Putamen (tissue), 1 donor: Measurements from ENCODE around the gene TRPM3.
A peak's percentile ranks its signal among the peaks of the same experiment; 100 is the strongest.
"Not testable (repeated sequence)": the region's sequence is repeated elsewhere in the genome, so short reads cannot be mapped to it uniquely, and the experiment has no call there.

Source experiments
- DNase-seq: peaks from one replicate; pipeline ENCODE4 v3.0.0-alpha.2; 2016; ENCODE audit warnings: low spot score

The TRPM3 gene

GRCh38 chr9:70749066-70749465 is 372.4 kb downstream of the TRPM3 start:
- no peak for DNase-seq

DNA sequence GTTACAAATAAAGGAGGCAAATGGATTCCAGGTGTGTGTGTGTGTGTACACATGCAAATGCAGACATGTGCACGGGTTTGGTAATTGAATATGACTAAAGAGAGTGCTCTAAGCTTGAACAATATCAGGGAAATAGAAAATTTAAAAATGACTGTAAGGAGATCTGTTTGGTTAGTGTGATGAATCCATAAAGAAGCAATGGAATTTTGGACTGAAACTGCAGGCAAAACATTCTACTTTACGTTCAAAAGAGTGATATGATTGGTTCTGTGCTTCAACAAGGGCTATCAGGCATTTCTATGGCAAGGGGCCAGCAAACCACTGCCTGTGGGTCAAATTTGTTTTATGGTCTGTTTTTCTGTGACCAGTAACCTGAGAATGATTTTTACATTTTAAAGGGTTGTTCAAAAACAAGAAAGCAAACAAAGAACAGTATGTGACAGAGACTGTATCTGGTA is 374.1 kb downstream of the TRPM3 start:
- DNase-seq, result no peak

- no peak for DNase-seq
Observed at GRCh38 chr9:70746760-70747159, 374.7 kb downstream of the TRPM3 start.

DNA sequence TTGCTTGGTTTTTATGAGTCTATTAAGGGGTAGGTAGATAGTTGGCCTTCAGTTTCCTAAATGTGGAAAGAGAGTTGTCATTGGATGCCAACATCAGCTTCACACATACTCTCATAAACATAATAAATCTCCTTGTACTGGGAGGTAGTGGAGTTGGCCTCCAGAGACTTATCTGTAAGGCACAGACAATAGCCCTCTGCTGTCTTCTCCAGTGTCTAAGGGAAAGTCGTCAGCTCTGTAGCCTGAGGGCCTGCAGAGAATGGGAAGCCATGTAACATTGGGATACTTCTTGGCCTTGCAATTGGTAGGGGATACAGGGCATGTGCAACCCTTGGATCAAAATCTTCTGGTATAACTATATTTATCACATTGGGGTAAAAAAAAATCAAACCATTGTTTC is 375.1 kb downstream of the TRPM3 start:
- DNase-seq, result no peak

DNA sequence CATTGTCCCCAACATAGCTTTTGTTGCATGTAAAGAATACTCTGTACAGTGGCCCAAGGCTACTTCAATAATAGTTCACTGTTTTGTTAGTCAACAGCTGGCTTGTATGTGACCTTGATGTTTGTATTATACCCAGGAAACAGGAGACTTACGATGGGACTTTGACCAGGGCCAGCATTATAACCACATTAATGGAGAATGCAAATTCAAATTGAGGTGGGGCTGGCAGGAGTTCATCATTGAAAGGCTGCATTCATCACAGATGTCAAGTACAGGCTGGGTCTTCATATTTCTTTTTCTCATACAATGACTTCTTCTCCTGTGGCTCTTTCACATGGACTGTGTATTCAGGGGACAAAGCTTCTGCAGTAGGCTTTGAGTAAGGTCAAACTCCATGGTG is 396.6 kb downstream of the TRPM3 start:
- DNase-seq, result not testable (repeated sequence)

GRCh38 chr9:70724025-70724424 is 397.4 kb downstream of the TRPM3 start:
- DNase-seq, result not testable (repeated sequence)

GRCh38 chr9:70706797-70707196 is 414.6 kb downstream of the TRPM3 start:
- DNase-seq, result not testable (repeated sequence)

DNA sequence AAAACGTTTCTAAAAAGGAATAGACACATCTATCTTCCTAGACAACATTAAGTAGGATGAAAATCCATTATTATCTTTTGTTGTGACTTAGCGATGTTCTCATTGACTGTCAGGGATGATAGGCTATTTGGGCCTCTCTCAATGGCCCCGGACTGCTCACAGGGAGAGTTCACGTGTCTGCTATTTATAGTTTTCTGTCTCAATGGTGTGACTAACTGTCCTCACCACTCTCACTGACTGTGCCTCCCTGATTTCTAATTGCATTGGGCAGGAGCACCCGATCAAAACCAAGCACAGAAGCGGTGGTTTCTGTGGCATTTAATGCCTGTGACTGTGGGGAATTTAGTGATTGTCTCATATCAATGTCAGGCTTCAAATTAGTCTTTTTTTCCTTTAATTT is 420.3 kb downstream of the TRPM3 start:
- DNase-seq, result no peak

DNA sequence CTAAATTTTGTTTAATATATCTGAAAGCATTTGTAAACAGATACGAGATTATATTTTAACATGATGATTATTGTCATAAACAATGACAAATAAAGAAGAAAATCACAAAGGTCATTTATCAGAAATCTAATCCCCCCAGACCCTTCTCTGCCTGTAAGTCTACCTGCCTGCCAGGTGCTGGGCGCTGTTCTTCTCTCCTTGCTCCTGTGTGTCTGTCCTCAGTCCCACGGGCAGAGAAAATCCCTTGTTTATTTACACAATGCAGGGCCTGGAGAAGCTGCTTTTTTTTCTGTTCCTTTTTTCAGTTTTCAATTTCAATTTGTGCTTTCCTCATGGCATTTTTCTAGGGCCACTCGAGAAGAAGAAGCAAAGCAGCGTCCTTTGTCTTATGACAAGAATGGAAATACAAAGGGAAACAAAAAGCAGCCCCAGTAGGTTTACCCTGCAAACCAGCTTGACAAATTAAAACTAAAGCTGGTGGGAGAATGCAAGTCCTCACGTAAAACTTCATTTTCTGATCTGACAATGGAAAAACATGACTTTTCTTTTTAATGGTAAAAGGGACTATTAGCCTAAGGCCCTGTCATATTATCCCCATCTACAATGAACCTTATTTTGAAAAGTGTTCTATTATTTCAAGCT is 424.6 kb downstream of the TRPM3 start:
- no peak for DNase-seq

DNA sequence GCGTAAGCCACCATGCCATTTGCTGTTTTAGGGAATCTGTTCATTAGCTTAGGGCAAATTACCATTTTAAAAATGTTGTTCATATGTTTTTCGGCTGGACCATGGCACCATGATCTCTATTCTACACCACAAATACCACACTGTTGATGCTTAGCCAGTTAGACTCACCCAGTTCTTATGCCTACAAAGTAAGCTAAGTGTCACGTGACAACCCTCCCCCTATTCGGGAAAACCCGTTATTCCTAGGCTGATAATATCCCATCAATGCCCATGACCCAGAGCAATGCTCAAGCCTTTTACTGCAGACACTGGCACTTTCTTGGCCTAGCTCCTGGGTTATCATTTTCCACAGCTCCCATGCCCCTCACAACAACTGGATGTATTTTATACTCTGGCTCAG is 426.7 kb downstream of the TRPM3 start:
- DNase-seq, result no peak

DNA sequence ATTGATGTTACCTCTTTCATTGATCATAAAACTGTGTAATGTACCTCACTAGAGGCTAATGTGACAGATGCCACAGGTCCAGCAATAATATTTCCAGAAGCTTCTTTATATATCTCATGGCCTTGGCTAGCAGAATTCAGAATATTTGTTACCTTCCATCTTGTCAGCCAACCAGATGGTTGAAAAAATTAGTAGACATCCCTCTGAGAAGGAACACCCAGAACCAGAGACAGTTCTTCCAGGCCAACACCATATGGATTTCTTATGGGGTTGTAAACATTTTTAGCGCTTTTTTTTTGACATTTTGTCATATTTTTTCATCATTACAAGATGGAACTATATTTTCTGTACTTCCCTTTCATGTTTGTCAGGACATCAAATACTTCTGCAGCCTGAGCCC is 428.2 kb downstream of the TRPM3 start:
- no peak for DNase-seq

DNA sequence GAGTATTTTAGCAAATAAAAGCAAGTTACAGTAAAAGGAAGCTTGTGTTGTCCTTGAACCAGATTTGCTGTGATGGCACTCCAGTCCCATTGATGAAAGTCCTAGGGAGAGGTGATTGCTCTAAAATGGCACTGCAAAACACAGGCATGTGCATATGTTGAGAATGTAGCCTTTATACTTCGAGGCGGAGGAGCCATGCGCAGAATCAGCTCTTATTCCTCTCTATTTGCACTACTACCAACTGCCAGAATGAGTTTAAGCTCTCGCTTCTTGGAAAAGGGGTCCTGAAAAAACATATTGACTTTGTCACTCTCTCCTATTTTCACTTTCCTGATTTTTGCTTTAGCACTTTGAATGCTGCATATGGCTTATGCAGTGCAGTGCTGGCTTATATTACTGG is 429.0 kb downstream of the TRPM3 start:
- no peak for DNase-seq

DNA sequence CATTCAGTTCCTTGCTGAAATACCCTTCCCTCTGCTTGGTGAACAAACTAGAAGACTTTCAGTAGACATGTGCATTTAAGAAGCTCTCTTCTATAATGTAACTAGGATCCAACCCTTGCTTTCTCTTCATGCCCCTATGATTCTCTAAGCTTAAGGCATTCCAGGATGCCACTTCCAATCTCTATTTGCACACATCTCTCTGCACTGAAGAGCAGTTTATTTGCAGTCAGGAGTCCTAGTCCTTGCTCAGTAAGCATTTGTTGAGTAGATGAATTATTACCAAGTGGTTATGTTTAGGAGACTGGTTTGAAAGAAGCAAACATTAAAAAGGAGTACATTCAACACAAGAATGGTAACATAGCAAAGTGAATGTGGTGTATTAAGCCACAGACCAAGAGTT is 432.7 kb downstream of the TRPM3 start:
- no peak for DNase-seq

- DNase-seq, result no peak
Observed at GRCh38 chr9:70683841-70684240, 437.6 kb downstream of the TRPM3 start.

DNA sequence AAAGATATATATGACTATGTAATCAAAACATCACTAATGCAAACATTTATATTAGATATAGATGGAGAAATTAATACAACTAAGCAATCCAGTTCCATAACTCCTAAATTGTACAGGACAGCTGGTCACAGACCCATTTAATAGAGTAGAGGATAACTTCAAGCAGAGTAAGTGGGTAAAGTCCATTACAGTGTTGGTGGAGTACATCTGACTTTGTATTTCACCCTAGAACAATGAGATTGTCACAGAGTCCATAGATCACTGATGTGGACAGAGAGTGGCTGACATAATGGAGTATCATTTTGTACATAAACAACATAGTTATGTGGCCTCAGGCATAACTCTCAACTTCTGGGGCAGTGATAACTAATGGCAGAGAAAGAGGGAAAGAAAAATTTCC is 439.1 kb downstream of the TRPM3 start:
- DNase-seq, result no peak

GRCh38 chr9:70679845-70680244 is 441.6 kb downstream of the TRPM3 start:
- no peak for DNase-seq

- DNase-seq, result no peak
Observed at GRCh38 chr9:70678153-70678552, 443.3 kb downstream of the TRPM3 start.

- no peak for DNase-seq
Observed at GRCh38 chr9:70677055-70677735, 444.2 kb downstream of the TRPM3 start.

DNA sequence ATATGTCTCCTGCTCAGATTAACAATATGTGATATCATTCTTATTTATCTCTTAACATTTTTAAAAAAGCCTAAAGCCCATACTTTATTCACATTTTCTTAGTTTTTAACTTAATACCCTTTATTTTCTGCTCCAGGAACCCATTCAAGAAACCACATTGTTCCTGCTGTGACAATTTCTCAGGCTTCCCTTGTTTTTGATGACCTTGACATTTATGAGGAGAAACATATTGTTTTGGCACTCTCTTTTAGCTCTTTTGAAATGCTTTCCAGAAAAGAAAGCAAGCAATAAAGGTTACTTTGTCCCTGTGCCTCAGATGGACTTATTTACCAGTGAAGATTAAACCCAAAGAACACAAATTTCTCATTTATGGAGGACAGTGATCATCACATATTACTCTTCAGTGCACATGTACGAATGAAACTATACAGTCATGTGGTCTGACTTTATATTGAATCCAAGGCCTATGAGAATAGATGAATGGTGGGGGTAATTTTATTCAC is 445.5 kb downstream of the TRPM3 start:
- no peak for DNase-seq

- DNase-seq, result no peak
Observed at GRCh38 chr9:70673844-70674243, 447.6 kb downstream of the TRPM3 start.

- no peak for DNase-seq
Observed at GRCh38 chr9:70672161-70672649, 449.2 kb downstream of the TRPM3 start.

DNA sequence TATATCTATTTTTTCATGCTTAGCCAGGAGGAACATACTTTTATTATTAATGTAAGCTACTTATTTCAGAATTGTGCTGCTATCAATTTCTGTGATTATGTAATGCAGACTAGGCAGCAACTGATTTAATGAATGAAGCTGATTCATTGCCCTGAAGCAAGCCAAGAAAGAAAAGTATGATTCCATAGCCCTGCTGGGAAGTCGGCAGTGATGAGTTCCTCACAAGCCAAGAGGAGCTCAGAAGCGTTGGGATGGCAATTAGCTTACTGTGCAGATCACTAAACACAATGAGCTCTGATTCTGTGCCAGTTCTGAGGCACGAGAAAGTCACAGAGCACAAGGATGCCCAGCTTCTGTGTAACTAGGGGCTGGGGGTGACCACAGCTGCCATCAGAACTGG is 452.7 kb downstream of the TRPM3 start:
- DNase-seq, result peak; percentile 16

- DNase-seq, result no peak
Observed at GRCh38 chr9:70658765-70659164, 462.7 kb downstream of the TRPM3 start.

- no peak for DNase-seq
Observed at GRCh38 chr9:70656281-70656680, 465.1 kb downstream of the TRPM3 start.
